Activated CD8-positive, alpha-beta memory T cell treated with anti-CD3 and anti-CD28 coated beads, Interleukin-2, amount 50 U/mL, for 1 hour (primary cell): ENCODE data around the gene ARHGAP33.

Source experiments
- DNase-seq: peaks from one replicate; pipeline ENCODE4 v3.0.0-alpha.2; 2020; ENCODE audit errors: extremely low read depth

The ARHGAP33 gene

DNA sequence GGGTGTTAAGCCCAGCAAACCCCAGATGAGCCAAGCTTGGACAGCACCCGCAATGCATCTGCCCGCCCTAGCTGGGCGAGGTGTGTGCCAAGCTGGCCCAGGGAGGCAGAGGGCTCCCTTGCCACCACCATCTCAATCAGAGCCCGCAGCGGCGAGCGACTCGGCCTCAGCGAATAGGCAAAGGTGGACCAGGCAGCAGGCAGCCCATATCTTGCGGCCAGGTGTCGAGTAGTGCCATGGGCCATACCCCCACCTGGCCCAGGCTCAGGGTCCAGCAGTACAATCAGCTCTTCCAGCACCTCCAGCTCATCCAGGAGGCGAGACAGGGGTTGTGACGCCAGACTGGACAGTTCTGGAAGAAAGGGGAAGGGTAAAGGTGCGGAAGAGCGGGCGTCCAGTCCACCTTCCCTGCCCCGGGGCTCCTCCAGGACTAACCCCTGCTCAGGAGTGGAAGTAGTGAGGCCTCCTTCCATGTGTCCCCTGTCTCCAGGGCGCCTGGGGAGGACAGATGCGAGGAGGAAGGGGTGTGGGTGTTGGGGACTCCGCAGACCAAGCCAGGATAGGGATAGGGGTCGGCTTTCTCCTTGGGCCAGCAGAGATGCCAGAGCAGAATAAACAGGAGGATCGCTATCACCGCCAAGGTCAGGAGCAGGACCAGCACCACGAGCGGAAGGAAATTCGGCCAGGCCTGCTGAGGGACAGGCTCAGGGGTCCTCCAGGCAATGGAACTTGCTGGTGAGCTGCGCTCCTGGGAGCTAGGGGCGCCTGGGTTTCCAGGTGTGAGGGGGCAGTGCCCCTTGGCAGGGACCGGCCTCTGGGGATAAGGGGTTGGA, 35.9 kb upstream of the ARHGAP33 start:
- no peak for DNase-seq

DNA sequence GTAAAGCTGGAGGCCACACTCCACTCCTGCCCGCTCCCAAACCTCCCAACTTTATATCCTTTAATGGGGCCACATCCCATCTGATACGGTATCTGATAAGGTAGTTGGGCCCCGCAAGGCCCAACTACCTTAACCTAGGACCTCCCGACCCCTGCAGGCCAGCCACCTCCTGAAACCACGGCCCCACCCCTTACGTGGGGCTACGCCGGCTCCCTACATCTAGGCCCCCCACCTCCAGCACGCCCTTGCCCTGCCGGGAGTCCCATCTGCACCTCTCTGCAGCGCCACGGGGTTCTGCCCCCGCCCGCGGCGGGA, 35.3 kb upstream of the ARHGAP33 start:
- no peak for DNase-seq

DNA sequence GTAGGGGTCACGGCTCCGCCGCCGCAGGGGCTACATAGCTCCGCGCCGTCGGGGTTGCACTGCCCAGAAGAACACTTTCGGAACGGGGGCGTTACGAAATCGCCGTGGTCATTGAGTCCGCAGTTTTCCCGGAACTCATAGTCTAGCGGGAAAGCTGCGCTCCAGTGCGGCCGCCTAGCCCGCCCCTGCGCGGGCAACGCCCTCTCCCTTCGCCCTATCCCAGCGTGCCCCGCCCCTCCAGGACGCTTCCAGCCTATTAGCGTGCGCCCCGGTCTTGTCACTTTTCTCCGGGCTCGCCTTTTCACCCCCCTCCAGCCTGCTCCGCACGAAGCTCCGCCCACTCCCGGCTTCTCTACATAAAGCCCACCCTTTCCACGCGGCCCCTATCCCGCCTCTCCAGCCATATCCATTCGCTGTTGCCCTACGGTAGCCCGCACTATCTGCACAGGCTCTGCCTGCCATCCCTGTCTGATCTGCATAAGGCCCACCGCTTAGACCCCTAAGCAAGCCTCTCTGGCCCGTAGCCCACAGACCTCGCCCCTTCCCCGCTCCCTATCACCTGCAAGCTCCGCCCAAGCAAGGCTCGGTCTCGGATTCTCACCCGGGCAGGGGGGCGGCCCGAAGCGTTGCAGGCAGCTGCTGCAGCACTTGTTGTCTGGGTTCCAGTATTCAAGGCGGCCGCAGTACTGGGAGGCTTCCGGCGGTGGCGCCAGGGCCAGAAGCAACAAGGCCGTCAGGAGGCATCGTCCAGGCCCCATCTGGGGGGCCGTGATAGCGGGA, 34.8 kb upstream of the ARHGAP33 start:
- DNase-seq, result peak; percentile 91

DNA sequence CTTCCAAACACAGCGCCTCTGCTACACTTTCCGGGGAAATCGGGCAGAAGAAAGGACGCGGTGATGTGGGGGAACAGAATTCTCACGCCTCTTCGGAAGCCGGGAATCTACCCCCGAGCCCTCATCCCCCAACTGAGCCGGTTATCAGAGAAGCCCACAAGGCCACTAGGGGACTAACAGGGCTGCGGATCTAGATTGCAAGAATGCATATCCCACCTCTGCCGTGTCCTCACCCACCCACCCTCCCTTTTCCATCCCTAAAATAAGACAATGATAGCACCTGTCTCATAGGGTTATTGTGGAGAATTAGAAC, 34.2 kb upstream of the ARHGAP33 start:
- no peak for DNase-seq

DNA sequence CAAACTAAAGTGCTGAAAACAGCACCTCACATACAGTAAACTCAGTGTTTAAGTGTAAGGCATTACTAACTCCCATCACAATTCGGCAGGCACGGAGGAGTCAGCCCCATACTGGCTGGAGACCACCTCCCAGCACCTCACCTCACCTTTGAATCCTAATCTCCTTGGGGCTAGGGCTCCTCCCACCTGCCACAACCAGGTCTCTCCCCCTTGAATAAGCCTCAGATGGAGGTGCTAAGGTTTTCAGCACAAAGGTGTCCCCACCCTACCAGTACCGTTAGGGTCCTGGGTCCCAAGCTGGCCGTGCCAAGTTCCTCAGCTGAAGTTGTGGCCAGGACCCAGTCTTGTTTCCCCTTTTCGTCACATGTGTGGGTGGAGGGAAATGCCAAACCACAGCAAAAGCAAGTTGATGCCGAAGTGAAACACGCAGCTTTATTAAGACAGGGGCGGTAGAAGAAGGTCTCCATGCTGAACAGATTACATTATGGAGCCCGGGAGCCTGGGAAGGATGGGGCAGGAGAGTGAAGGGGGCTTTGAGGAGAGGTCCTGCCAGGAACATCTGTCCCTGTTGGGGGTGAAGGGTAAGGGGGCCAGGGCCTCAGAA, 33.1 kb upstream of the ARHGAP33 start, which contains the start of gene IGFLR1:
TSS of gene IGFLR1 (minus strand) at position 332 of the 604 bp plus-strand sequence. CDS start 1,272 bp downstream, outside the sequence.
- DNase-seq, result no peak

DNA sequence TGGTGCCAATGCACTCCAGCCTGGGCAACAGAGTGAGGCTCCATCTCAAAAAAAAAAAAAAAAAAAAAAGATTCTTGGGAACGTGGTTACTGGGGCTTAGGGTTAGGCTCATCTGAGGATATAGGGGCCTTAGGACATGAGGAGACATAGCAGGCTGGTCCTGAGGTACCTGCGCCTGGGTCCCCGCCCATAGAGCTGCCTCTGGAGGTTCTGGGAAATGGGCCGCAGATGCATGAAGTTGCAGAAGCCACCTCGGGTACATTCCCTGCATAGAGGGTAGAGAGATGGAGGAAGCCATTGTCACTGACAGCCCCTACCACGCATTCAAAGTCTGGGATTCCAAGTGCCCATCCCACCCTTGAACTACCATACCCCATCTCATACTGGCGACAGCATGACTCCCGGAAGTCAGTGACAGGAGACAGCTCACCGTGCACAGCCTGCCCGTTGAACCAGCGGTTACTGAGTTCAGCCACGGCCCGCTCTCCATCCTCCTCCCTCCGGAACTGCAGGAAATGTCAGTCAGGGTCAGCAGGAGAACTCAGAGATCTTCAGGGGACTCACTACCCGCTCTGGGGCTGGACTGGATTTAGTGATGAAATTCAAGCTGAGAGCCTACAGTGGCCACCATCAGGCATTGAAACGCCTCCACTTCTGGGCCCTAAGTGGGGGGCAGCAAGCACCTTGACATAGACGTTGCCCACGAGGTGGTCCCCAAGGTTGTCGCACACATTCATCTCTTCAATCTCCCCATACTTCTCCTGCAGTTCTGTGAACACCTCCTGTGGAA, 31.5 kb upstream of the ARHGAP33 start:
- DNase-seq, result no peak

DNA sequence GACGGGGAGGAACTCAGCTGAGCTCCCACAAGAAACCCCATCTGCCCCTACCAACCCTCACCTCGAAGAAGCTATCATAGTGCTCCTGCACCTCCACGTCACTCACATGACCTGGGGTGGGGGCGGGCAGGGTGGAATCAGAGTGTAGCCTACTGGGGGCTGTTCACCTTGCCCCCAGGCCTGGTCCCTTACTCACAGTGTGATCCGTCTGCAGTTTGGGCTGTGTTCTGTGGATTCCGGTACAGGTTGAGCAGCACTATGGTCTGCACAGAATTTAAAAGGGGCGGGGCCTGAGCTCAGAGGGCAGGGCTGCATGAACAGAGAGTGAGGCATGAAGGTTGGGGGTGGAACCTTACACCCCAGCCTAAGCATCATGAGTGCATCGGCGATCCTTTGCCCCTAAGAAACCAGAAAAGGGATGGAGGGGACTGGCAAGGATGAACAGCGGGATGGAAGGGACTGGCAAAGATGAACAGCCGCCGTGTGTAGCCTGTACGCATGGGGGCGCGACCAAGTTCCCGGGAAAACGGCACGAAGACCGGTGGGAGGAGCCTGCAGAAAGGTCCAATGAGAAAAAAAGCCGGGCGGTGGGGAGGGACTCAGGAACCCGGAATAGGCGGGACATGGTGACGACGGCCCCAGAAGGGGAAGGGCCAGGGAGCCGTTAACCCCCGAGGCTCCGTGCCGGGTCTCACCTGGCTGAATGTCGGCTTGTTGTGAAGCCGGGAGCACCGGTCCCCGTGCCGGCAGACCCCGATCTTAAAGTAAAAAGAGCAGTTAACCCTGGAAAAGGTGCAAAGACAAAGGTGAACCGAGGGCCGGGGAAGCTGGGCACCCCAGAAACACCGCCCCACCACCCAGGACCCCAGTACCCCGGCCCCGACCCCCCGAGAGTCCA, 30.7 kb upstream of the ARHGAP33 start:
- DNase-seq, result peak; percentile 89

DNA sequence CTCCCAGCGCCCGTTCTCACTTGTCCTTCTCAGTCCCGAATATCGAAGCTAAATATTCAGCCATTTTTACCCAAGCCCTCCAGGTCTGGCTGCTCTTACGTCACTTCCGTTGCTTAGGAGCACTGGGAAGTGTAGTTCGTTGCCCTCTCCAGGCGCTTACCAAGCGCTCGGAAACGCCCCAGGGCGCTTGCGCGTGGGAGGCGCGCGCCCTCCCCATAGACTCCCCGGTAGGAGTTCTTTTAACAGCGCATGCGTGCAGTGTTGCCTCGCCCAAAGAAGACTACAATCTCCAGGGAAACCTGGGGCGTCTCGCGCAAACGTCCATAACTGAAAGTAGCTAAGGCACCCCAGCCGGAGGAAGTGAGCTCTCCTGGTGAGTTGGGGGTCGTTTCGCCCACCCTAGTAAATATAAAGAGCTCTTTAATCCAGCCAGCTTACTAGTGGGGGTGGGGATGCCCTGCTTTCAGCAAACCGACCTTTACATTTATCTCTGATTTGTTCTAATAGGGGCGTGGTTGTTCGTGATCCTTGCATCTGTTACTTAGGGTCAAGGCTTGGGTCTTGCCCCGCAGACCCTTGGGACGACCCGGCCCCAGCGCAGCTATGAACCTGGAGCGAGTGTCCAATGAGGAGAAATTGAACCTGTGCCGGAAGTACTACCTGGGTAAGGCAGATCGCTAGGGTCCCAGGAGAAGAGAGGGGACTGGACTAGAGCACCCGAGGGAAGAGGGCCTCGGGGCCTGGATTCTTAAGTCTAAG, 29.9 kb upstream of the ARHGAP33 start, which contains the start of the genes PSENEN and U2AF1L4:
TSS of gene PSENEN (plus strand) at position 324 of the 759 bp plus-strand sequence. CDS start at position 604, 280 bp downstream.
TSS of gene U2AF1L4 (minus strand) at position 91 of the 759 bp plus-strand sequence. CDS start at position 64, 27 bp downstream.
- peak; percentile 92 for DNase-seq

DNA sequence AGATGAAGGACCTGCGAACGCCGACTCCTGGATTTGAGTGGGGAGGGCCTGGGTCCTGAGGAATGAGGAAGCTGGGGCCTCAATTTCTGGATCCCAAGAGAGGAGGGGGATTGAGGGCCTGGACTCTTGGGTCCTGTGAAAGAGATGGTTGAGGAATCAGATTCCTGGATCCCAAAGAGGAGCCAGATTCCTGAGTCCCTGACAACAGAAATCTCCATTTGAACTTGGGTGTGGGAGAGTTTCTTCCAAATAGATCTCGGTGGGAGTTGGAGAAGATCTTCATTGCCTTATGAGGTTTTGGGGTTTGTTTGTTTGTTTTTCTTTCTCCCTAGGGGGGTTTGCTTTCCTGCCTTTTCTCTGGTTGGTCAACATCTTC, 29.3 kb upstream of the ARHGAP33 start:
- DNase-seq, result no peak

DNA sequence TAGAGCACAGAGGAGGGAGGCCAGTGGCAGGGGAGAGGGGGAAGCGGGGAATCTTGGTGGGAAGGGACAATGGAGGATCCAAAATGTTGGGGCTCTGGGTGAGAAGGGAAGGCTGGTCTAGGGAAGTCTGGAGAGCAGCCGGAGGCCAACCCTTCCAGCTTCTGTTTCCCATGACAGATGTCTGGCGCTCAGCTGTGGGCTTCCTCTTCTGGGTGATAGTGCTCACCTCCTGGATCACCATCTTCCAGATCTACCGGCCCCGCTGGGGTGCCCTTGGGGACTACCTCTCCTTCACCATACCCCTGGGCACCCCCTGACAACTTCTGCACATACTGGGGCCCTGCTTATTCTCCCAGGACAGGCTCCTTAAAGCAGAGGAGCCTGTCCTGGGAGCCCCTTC, 28.8 kb upstream of the ARHGAP33 start:
- DNase-seq, result no peak

DNA sequence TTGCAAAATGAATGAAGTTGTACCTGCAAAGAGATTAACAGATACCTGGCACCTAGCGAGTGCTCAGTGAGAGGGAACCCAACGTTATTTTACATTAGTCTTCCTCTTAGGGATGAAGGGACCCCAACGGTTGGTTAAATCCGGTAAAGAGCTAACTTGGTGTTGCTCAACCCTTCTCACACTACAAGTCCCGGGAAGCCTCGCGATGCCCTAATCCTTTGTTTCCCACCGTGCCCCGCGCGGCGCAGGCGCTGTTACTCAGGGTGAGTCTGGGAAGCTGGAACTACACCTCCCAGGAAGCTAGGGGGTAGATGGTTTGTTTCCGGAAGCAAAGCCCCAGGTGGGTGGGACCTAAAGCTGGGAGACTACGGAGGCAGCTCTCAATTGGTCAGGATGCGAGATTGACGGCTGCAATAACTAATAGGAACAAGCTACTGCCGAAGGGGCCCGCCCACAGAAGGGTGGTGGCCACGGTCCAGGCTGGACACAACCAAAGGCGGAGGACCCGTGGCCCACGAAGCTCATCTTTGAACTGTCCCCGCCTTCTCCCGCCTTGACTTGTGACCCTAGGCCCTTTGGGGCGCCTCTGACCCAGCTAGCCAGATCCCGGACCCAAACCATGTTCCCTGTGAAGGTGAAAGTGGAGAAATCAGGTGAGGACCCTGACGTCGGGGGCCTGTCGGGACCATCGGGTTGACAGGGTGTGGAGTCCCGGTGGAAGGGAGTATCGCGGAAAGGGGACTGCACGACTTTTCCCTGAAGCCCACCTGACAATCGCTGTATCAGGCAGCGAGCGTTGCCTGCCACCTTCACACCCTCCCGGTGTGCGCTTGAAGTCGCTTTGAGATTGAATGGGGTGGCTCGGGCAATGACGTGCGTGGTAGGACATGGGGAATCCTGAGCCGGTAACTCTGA, 27.0 kb upstream of the ARHGAP33 start, which contains the start of gene LIN37:
TSS of gene LIN37 (plus strand) at position 471 of the 915 bp plus-strand sequence. CDS start at position 620, 149 bp downstream.
- DNase-seq, result peak; percentile 98

DNA sequence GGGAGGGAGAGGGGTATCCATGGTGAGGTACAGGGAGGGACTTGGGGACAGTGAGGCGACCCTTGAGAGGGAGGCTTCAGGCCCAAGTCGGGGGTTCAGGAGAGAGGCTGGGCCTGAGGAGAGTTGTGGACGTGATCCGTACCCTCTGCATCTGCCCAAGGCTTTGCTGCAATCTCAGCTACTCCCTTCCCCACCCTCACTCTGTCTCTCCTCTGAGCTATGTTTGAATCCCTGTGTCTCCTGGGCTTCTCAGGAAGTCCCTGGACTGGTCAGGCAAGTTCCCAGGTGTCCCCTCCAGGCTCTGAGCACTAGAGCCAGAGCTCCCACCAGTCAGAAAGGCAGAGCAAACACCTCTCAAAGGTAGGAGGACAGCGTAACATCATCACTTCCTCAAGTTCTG, 25.2 kb upstream of the ARHGAP33 start:
- DNase-seq, result no peak

DNA sequence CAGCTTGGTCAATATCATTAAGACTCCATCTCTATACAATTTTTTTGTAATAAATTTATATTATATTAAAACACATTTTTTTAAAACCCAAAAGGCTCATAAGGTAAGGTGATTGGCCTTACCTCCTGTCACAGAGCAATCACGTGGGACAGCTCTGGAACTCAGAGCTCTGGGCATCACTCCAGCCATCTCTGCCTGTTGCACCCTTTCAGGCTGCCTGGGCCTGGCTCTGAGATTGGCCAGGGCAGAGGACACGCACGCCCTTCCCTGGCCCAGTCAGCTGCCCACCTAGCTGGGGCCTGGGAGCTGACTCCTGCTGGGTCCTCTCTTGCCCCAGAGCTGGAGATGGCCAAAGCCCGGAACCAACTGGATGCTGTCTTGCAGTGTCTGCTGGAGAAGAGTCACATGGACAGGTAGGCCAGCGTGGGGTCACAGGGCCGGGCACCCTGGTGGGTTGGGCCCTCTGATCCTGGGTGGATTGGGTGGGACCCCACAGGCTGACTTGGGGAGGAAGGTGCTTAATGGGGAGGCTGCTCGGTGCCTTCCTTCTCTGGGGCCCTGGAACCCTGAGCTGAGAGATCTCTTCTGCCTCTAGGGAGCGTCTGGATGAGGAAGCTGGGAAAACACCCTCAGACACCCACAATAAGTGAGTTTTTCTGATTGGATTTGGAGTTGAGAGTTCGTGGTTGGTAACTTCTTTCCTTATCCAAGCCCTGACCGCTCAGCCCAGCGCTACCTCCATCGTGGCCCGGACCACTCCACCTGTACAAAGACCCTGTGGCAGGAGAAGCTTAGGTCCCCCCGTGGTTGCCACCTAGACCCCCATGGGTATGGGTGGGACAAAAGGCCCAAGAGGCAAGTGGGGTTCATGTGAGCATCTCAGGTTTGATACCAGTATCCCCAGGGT, 23.3 kb upstream of the ARHGAP33 start:
- no peak for DNase-seq

DNA sequence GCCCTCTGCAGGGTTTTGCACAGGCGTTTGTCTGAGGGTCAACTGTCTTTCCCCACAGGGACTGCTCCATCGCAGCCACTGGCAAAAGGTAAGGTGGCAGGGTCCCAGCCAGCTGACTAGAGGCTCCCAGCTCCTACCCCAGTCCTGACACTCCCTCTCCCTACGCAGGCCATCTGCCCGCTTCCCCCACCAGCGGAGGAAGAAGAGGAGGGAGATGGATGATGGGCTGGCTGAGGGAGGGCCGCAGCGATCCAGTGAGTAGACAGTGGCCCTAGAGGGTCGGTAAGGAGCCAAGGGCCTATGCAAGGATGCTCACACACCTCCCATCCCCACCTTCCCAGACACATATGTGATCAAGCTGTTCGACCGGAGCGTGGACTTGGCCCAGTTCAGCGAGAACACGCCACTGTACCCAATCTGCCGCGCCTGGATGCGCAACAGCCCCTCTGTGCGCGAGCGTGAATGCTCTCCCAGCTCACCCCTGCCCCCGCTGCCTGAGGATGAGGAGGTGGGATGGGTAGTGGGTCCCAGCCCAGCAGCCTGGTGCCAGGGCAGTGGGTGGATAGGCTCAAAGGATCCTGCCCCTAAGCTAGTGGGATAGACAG, 22.5 kb upstream of the ARHGAP33 start:
- DNase-seq, result no peak

DNA sequence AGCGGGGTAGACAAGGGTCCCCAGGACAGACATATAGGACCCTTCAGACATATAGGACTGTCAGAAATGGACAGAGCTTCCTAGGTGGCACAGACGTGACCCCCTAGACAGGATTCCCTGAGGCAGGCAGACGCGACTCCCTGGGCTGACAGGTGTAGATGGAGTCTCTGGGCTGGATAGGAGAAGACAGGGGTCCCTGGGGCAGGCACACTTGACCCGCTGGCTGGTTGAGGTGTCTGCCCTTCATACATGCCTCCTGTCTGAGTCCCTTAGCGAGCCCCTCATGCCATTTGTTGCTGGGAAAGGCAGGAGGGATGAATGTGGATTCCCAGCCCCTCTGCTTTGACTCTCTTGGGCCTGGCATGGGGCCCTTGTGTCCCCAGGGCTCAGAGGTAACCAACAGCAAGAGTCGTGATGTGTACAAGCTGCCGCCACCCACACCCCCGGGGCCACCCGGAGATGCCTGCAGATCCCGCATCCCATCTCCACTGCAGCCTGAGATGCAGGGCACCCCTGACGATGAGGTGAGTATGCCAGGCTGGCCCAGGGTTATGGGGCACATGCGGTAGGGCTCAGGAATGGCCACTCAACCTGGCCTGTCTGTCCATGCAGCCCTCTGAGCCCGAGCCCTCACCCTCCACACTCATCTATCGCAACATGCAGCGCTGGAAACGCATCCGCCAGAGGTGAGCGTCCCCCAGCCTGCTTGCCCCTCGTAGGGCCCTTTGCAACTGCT, 21.6 kb upstream of the ARHGAP33 start:
- no peak for DNase-seq

DNA sequence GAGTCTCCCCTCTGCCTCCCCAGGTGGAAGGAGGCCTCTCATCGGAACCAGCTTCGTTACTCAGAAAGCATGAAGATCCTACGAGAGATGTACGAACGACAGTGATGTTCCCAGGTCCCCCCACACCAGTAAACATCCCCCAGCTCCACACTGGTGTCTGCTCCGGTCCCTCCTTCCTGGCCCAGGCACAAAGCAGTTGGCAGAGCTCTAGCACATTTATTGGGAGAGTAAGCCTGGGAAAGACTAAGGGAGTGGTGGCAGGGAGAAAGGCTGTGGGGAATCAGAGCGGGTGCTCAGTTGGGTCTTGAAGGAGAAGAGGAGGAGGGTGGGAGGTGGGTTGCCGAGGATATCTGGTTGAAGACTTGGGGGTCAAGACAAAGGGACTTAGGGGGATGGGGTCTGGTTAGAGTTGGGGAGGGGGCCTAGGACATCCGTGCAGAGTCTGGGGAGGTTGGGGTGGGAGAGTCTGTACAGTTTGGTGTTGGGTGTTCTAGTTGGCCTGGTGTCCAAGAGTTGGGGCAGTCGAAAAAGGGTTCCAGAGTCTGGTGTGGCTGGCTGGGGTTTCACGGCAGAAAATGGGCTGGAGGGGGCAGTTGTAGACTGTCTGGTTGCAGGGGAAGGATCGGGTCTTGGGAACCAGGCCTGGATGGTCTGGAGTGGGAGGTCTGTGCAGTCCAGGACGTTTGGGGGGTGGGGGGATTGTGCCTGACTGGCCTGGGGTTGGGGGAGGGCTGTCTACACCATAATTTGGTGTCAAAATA, 20.8 kb upstream of the ARHGAP33 start:
- no peak for DNase-seq
